Esophagus (tissue), 2 donors: ENCODE results near the gene CNN2. TPM values are rescaled to one million over a fixed set of nuclear protein-coding genes. Genes with fewer than 3 reads are reported as not detected.

Experiments
- H3K27ac ChIP-seq, 2 donors: one replicate each; pipeline ENCODE4 v1.5.1; 2013; ENCODE audit warnings: low read depth in 2 of 2, mild to moderate bottlenecking in 2 of 2, inconsistent platforms in 1 of 2, low read length in 1 of 2, moderate library complexity in 1 of 2
- H3K27me3 ChIP-seq, 2 donors: one replicate each; pipeline ENCODE4 v1.6.1; 2013; ENCODE audit warnings: low read length in 2 of 2, control low read depth in 1 of 2, mild to moderate bottlenecking in 1 of 2; ENCODE audit not compliant: insufficient read depth in 2 of 2, control insufficient read depth in 1 of 2
- H3K36me3 ChIP-seq, 2 donors: one replicate each; pipeline ENCODE4 v1.6.1; 2013; ENCODE audit warnings: low read length in 1 of 2; ENCODE audit not compliant: control insufficient read depth in 2 of 2, insufficient read depth in 2 of 2
- H3K4me1 ChIP-seq, 2 donors: one replicate each; pipeline ENCODE4 v1.6.1; 2013; ENCODE audit warnings: low read length in 1 of 2; ENCODE audit not compliant: control insufficient read depth in 2 of 2, insufficient read depth in 2 of 2
- H3K4me3 ChIP-seq, 2 donors: one replicate each; pipeline ENCODE4 v1.5.1; 2013; ENCODE audit warnings: low read length in 2 of 2, mild to moderate bottlenecking in 2 of 2, low read depth in 1 of 2, moderate library complexity in 1 of 2
- H3K9me3 ChIP-seq, 2 donors: one replicate each; pipeline ENCODE4 v1.6.1; 2013; ENCODE audit warnings: mild to moderate bottlenecking in 2 of 2, low read depth in 1 of 2, low read length in 1 of 2, moderate library complexity in 1 of 2; ENCODE audit not compliant: control insufficient read depth in 2 of 2, insufficient read depth in 1 of 2
- WGBS, 2 donors: extraction: QIAGEN DNeasy Blood & Tissue Kit; methylation state at CpG; one replicate each; pipeline ENCODE4 v1.1.7; 2013; 5-methylcytosine and 5-hydroxymethylcytosine counted together
- polyA plus RNA-seq, 2 donors: library from polyadenylated mRNA; stranded (reverse); fragments of 200-250 nt; gene quantifications; one replicate each; pipeline ENCODE4 v1.2.3, GENCODE V29; 2013
- donor health status: healthy with polysubstance abuse.
- donor health status: Bipolar disorder and iron deficiency.

The CNN2 gene
- polyA plus RNA-seq, 2 donors: 84.4 to 106 TPM

DNA sequence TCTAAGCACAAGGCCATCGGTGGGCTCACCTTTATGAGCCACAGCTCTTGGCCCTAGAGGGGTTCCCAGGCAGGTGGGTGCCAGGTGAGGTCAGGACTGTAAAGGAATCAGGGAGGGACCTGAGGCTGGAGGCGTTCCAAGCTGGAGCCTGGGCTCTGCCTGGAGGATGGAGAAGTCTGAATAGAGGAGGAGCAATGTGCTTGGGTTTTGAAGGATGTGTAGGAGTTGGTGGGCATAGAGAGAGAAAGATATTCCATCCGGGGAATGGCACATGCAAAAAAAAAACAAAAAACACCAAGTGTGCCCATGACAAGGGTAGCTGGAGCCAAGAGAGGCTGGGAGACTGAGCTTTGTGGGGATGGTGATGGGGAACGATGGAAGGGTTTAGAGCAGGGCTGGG lies 23.8 kb upstream of the CNN2 start:
- peaks cover 0 to 3% of the 10 kb centered on the region in 2 donors for H3K36me3 ChIP-seq
- H3K9me3 ChIP-seq: no peaks in the 10 kb centered on the region
- H3K27me3 ChIP-seq: peaks cover 0 to 15% of the 10 kb centered on the region in 2 donors
- WGBS, 2 donors: 72 to 76% methylated on average over 4 of the region's 4 CpGs
- H3K4me3 ChIP-seq: no peak overlapping the region
- no peak overlapping the region for H3K27ac ChIP-seq
- H3K4me1 ChIP-seq: no peaks in the 10 kb centered on the region

DNA sequence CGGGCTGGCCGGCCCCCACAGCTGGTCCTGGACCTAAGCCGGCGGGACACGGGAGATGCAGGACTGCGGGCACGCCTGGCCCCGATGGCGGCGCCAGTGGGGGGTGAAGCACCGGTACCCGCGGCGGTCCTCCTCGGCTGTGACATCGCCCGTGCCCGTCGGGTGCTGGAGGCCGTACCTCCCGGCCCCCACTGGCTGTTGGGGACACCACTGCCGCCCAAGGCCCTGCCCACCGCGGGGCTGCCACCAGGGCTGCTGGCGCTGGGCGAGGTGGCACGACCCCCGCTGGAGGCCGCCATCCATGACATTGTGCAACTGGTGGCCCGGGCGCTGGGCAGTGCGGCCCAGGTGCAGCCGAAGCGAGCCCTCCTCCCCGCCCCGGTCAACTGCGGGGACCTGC lies 23.1 kb upstream of the CNN2 start:
- 83 to 88% methylated on average over 28 to 37 of the region's 37 CpGs for WGBS, 2 donors
- Histone ChIP-seq H3K27me3 (peaks cover 0 to 15% of the 10 kb centered on the region in 2 donors), H3K9me3 (no peaks in the 10 kb centered on the region), H3K4me1 (no peaks in the 10 kb centered on the region), H3K27ac (no peak overlapping the region), H3K4me3 (no peak overlapping the region), H3K36me3 (peaks cover 0 to 3% of the 10 kb centered on the region in 2 donors)

DNA sequence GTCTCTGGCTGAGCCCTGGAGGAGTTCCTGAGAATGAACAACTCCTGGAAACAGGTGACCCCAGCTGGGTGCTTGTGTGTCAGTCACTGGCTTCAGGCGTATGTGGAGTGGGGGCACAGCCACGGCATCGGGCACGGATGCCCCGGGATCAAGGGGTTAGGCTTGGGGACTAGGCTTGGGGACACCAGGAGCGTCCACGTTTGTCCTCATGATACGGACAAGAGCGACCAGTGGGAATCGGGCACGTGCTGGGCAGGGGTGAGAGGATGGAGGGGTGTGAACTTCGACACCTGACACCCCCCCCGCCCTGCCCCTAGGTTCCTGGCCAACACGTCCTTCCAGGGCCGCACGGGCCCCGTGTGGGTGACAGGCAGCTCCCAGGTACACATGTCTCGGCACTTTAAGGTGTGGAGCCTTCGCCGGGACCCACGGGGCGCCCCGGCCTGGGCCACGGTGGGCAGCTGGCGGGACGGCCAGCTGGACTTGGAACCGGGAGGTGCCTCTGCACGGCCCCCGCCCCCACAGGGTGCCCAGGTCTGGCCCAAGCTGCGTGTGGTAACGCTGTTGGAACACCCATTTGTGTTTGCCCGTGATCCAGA lies 22.1 kb upstream of the CNN2 start:
- Histone ChIP-seq H3K4me3 (no peak overlapping the region), H3K36me3 (peaks cover 0 to 7% of the 10 kb centered on the region in 2 donors), H3K27me3 (peaks cover 0 to 14% of the 10 kb centered on the region in 2 donors), H3K4me1 (no peaks in the 10 kb centered on the region), H3K27ac (no peak overlapping the region), H3K9me3 (no peaks in the 10 kb centered on the region)
- WGBS, 2 donors: 65 to 66% methylated on average over 32 of the region's 32 CpGs

DNA sequence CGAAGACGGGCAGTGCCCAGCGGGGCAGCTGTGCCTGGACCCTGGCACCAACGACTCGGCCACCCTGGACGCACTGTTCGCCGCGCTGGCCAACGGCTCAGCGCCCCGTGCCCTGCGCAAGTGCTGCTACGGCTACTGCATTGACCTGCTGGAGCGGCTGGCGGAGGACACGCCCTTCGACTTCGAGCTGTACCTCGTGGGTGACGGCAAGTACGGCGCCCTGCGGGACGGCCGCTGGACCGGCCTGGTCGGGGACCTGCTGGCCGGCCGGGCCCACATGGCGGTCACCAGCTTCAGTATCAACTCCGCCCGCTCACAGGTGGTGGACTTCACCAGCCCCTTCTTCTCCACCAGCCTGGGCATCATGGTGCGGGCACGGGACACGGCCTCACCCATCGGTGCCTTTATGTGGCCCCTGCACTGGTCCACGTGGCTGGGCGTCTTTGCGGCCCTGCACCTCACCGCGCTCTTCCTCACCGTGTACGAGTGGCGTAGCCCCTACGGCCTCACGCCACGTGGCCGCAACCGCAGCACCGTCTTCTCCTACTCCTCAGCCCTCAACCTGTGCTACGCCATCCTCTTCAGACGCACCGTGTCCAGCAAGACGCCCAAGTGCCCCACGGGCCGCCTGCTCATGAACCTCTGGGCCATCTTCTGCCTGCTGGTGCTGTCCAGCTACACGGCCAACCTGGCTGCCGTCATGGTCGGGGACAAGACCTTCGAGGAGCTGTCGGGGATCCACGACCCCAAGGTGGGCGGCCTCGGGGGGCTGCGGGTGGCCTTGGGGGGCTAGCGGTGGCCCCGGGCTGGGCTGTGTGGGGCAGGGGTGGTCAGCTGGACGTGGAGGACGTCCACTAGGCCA lies 21.4 kb upstream of the CNN2 start:
- H3K36me3 ChIP-seq: peaks cover 0 to 14% of the 10 kb centered on the region in 2 donors
- H3K4me3 ChIP-seq: no peak overlapping the region

DNA sequence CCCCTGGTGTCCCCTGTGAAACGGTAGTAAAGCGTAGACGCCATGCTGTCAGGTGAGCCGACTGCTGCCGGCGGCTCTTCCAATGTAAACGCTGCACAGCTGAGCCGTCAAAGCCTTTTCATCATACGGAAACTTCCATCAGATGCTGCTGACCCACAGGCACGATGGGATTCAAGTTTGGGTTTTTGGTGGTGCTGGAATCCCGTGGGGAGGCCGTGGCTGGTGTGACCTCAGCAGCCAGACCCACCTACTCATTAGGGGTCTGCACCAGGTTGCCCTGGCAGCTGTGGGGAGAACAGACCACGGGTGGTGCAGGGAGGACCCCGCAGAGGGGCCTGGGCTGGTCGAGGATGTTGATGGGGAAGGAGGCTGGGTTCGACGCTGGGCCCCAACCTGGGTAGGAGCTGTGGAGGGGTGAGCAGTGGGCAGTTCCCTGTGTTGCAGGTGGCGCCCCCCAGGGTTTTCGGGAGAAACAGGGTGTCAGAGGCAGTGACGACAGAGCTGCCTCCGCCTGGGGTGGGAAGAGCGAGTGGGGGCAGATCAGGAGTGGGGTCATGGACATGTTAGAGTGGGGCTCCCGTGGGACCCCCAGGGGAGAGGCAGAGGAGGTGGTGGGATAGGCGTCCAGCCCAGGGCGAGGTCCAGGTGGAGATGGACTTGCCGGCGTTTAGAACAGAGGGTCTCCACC lies 19.6 kb upstream of the CNN2 start:
- 68 to 72% methylated on average over 27 of the region's 27 CpGs for WGBS, 2 donors
- peaks cover 0 to 2% of the 10 kb centered on the region in 2 donors for H3K4me1 ChIP-seq
- H3K9me3 ChIP-seq: no peaks in the 10 kb centered on the region
- H3K36me3 ChIP-seq: peaks cover 4 to 29% of the 10 kb centered on the region in 2 donors
- H3K4me3 ChIP-seq: no peak overlapping the region
- no peaks in the 10 kb centered on the region for H3K27me3 ChIP-seq
- H3K27ac ChIP-seq: no peak overlapping the region

More for the DNA sequence above, 21.4 kb upstream of the CNN2 start:
- 87% methylated on average over 70 of the region's 70 CpGs for WGBS, 2 donors
- peaks cover 0 to 10% of the 10 kb centered on the region in 2 donors for H3K27me3 ChIP-seq
- peaks cover 0 to 2% of the 10 kb centered on the region in 2 donors for H3K4me1 ChIP-seq
- H3K27ac ChIP-seq: no peak overlapping the region
- no peaks in the 10 kb centered on the region for H3K9me3 ChIP-seq

DNA sequence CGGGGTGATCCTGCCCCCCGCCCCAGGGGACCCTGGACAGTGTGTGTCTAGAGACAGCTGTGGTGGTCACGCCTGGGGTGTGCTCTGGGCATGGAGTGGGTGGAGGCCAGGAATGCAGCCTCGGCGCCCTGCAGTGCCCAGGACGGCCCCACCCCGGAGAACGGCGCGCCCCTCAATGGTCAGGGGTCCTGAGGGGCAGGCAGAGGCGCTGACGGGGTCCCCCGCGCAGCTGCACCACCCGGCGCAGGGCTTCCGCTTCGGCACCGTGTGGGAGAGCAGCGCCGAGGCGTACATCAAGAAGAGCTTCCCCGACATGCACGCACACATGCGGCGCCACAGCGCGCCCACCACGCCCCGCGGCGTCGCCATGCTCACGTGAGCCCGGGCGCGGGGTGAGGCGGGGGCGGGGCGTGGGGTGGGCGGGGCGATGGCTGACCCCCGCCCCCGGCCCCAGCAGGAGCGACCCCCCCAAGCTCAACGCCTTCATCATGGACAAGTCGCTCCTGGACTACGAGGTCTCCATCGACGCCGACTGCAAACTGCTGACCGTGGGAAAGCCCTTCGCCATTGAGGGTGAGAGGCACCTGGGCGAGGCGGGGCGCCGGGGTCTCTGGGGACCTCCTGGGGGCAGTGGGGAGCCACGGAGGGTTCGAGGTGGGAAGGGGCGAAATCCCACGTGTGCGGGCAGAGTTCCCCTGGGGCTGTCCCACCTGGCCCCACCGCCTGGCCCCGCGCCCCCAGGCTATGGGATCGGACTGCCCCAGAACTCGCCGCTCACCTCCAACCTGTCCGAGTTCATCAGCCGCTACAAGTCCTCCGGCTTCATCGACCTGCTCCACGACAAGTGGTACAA lies 18.8 kb upstream of the CNN2 start:
- no peaks in the 10 kb centered on the region for H3K27me3 ChIP-seq
- H3K9me3 ChIP-seq: no peaks in the 10 kb centered on the region
- 88 to 90% methylated on average over 68 to 73 of the region's 73 CpGs for WGBS, 2 donors
- H3K4me3 ChIP-seq: no peak overlapping the region
- peaks cover 4 to 37% of the 10 kb centered on the region in 2 donors for H3K36me3 ChIP-seq
- peaks cover 0 to 2% of the 10 kb centered on the region in 2 donors for H3K4me1 ChIP-seq
- no peak overlapping the region for H3K27ac ChIP-seq

DNA sequence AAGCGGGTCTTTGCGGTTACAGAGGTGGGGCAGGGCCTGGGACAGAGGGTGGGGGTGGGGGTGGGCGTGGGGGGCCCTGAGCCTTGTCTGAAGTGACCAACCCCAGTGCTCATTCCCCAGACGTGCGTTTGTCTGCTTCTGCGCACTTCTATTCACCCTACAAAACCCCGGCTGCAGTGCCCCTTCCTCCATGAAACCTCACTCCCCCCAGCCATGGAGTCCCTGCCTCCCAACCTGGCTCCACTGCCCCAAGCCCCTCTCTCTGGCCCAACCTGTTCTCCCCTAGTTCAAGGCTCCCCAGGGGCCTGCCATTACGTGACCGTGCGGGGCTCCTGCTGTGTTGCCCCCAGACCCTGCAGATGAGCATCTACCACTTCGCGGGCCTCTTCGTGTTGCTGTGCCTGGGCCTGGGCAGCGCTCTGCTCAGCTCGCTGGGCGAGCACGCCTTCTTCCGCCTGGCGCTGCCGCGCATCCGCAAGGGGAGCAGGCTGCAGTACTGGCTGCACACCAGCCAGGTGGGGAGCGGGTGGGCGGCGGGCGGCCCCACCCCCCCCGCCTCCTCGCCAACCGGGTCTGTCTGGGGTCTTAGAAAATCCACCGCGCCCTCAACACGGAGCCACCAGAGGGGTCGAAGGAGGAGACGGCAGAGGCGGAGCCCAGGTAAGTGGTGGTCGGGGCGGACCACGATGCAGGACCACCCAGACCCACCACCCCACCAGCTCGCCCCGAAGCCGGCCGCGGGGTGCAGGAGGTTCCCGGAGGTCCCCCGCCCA lies 18.0 kb upstream of the CNN2 start:
- no peak overlapping the region for H3K4me3 ChIP-seq
- peaks cover 0 to 2% of the 10 kb centered on the region in 2 donors for H3K4me1 ChIP-seq
- 92 to 93% methylated on average over 45 of the region's 45 CpGs for WGBS, 2 donors
- H3K27me3 ChIP-seq: no peaks in the 10 kb centered on the region
- peaks cover 4 to 44% of the 10 kb centered on the region in 2 donors for H3K36me3 ChIP-seq
- H3K27ac ChIP-seq: peak overlapping the region in 1 of 2 donors; percentile 9
- no peaks in the 10 kb centered on the region for H3K9me3 ChIP-seq

DNA sequence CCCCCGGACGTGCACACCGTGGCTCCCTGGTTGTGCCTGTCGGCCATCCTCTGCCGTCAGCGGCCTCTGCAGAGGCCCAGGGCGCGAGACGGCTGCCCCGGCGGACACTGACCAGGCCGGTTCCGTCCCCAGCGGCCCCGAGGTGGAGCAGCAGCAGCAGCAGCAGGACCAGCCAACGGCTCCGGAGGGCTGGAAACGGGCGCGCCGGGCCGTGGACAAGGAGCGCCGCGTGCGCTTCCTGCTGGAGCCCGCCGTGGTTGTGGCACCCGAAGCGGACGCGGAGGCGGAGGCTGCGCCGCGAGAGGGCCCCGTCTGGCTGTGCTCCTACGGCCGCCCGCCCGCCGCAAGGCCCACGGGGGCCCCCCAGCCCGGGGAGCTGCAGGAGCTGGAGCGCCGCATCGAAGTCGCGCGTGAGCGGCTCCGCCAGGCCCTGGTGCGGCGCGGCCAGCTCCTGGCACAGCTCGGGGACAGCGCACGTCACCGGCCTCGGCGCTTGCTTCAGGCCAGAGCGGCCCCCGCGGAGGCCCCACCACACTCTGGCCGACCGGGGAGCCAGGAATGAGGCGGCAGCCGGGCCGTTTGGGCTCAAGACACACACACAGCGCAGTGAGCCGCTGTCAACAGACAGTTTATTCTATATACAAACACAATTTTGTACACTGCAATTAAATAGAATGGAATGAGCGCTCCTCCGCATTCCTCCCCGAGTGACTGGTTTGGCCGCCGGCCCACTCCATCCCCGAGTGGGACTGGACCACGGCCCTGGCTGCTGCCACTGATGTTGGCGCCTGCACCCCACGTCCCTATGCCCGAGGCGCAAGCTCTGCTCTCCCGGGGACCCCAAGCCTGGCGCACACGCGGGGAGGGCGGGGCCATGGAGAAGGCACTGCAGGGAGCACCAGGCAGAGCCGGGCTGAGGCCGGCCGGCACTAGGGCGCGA lies 17.1 kb upstream of the CNN2 start:
- 78 to 85% methylated on average over 82 to 92 of the region's 92 CpGs for WGBS, 2 donors

More for the DNA sequence above, 17.1 kb upstream of the CNN2 start:
- Histone ChIP-seq H3K4me3 (no peak overlapping the region), H3K27me3 (no peaks in the 10 kb centered on the region), H3K4me1 (peaks cover 0 to 2% of the 10 kb centered on the region in 2 donors), H3K9me3 (no peaks in the 10 kb centered on the region), H3K36me3 (peaks cover 4 to 51% of the 10 kb centered on the region in 2 donors), H3K27ac (peak overlapping the region; percentile 9 to 48)
